ENCODE measurements around the gene TTLL11. TPM values are rescaled to one million over a fixed set of nuclear protein-coding genes. Genes with fewer than 3 reads are reported as not detected.

Gene TTLL11
- total RNA-seq, 1 experiment from 2014 or later: 7.0 TPM

- no peak overlapping the region for H3K4me2 ChIP-seq (ENCODE audit: low read length)
- BruUV-seq (replicated peaks): no TSS peak
These were observed 190.5 kb downstream of the TTLL11 start for GRCh38 chr9:121902461-121903135.

GRCh38 chr9:121901616-121902015, 191.5 kb downstream of the TTLL11 start:
- Histone ChIP-seq H3K9me3 (ENCODE audit: low read length) (no peaks in the 10 kb centered on the region), H3K79me2 (ENCODE audit: low read length) (no peaks in the 10 kb centered on the region), H4K20me1 (ENCODE audit: low read length) (no peaks in the 10 kb centered on the region), H2AFZ (ENCODE audit: low read length) (no peak overlapping the region), H3K36me3 (ENCODE audit: low read depth, low read length) (no peaks in the 10 kb centered on the region), H3F3A (ENCODE audit: low read length, unreplicated experiment) (no peaks in the 10 kb centered on the region), H3K4me1 (ENCODE audit: insufficient read depth, low read length) (no peaks in the 10 kb centered on the region), H3K9me2 (replicated peaks; ENCODE audit: low read length) (no peaks in the 10 kb centered on the region), H3K4me3 (ENCODE audit: low read length) (no peak overlapping the region), H3K9ac (ENCODE audit: low read length) (no peak overlapping the region), H3K4me2 (ENCODE audit: low read length) (no peak overlapping the region), H3K27me3 (ENCODE audit: low read length) (no peaks in the 10 kb centered on the region), H3K27ac (ENCODE audit: low read length) (no peak overlapping the region)
- ATAC-seq: no peak
- no TSS peak for BruUV-seq (replicated peaks)
- ChIA-PET CTCF (no interaction called here), POLR2A (ENCODE audit: unreplicated experiment) (no interaction called here)
- intact Hi-C loops (cut with micrococcal nuclease): loop anchor here (10.0 kb wide), 1 partner anchor 93 kb away; no protein-coding TSS in a partner anchor
- no peak for TF ChIP-seq EZH2 (IDR thresholded peaks at IDR 0.05; ENCODE audit: low read length, unreplicated experiment)
- no peak for TF ChIP-seq EZH2phosphoT487 (IDR thresholded peaks at IDR 0.05; ENCODE audit: borderline replicate concordance, low read length)
- TF ChIP-seq CTCF (conservative IDR thresholded peaks at IDR 0.05; ENCODE audit: low read depth, low read length): no peak
- no peak for DNase-seq

More at GRCh38 chr9:121902461-121903135, 190.5 kb downstream of the TTLL11 start:
- Histone ChIP-seq H3K4me1 (ENCODE audit: insufficient read depth, low read length) (no peaks in the 10 kb centered on the region), H3K27ac (ENCODE audit: low read length) (no peak overlapping the region), H3K79me2 (ENCODE audit: low read length) (no peaks in the 10 kb centered on the region), H3K4me3 (ENCODE audit: low read length) (no peak overlapping the region), H3F3A (ENCODE audit: low read length, unreplicated experiment) (no peaks in the 10 kb centered on the region), H3K9me3 (ENCODE audit: low read length) (no peaks in the 10 kb centered on the region), H3K27me3 (ENCODE audit: low read length) (no peaks in the 10 kb centered on the region), H3K9me2 (replicated peaks; ENCODE audit: low read length) (no peaks in the 10 kb centered on the region), H3K9ac (ENCODE audit: low read length) (no peak overlapping the region), H4K20me1 (ENCODE audit: low read length) (no peaks in the 10 kb centered on the region), H3K36me3 (ENCODE audit: low read depth, low read length) (no peaks in the 10 kb centered on the region), H2AFZ (ENCODE audit: low read length) (no peak overlapping the region)
- intact Hi-C loops (cut with micrococcal nuclease): loop anchor here (10.0 kb wide), 1 partner anchor 92 kb away; no protein-coding TSS in a partner anchor
- DNase-seq: no peak
- TF ChIP-seq EZH2 (IDR thresholded peaks at IDR 0.05; ENCODE audit: low read length, unreplicated experiment) (no peak), EZH2phosphoT487 (IDR thresholded peaks at IDR 0.05; ENCODE audit: borderline replicate concordance, low read length) (no peak), CTCF (conservative IDR thresholded peaks at IDR 0.05; ENCODE audit: low read depth, low read length) (no peak)
- ChIA-PET CTCF (no interaction called here), POLR2A (ENCODE audit: unreplicated experiment) (no interaction called here)
- no peak for ATAC-seq

GRCh38 chr9:121900163-121900562, 192.9 kb downstream of the TTLL11 start:
- H3K9ac ChIP-seq (ENCODE audit: low read length): no peak overlapping the region
- no peaks in the 10 kb centered on the region for H3K4me1 ChIP-seq (ENCODE audit: insufficient read depth, low read length)
- no peaks in the 10 kb centered on the region for H3K9me3 ChIP-seq (ENCODE audit: low read length)
- H3K79me2 ChIP-seq (ENCODE audit: low read length): no peaks in the 10 kb centered on the region
- H2AFZ ChIP-seq (ENCODE audit: low read length): no peak overlapping the region
- no peaks in the 10 kb centered on the region for H3K27me3 ChIP-seq (ENCODE audit: low read length)
- TF ChIP-seq EZH2 (IDR thresholded peaks at IDR 0.05; ENCODE audit: low read length, unreplicated experiment): no peak
- no peak for TF ChIP-seq EZH2phosphoT487 (IDR thresholded peaks at IDR 0.05; ENCODE audit: borderline replicate concordance, low read length)
- TF ChIP-seq CTCF (conservative IDR thresholded peaks at IDR 0.05; ENCODE audit: low read depth, low read length): no peak
- no peak overlapping the region for H3K27ac ChIP-seq (ENCODE audit: low read length)
- ChIA-PET POLR2A (ENCODE audit: unreplicated experiment) (no interaction called here), CTCF (no interaction called here)
- no peak overlapping the region for H3K4me2 ChIP-seq (ENCODE audit: low read length)
- ATAC-seq (no peak), DNase-seq (no peak)
- BruUV-seq (replicated peaks): no TSS peak
- H4K20me1 ChIP-seq (ENCODE audit: low read length): no peaks in the 10 kb centered on the region
- H3F3A ChIP-seq (ENCODE audit: low read length, unreplicated experiment): no peaks in the 10 kb centered on the region
- peaks cover 5% of the 10 kb centered on the region for H3K36me3 ChIP-seq (ENCODE audit: low read depth, low read length)
- no peak overlapping the region for H3K4me3 ChIP-seq (ENCODE audit: low read length)
- H3K9me2 ChIP-seq (replicated peaks; ENCODE audit: low read length): no peaks in the 10 kb centered on the region
- intact Hi-C loops (cut with micrococcal nuclease): loop anchor here (10.0 kb wide), 1 partner anchor 95 kb away; no protein-coding TSS in a partner anchor
